ENCODE data around the gene NSMF. TPM values are rescaled to one million over a fixed set of nuclear protein-coding genes. Genes with fewer than 3 reads are reported as not detected.

The NSMF gene
- polyA plus RNA-seq, 1 donor (not counting 4 experiments of a cell fraction or from before 2014, with no cell fraction given), result 29.5 TPM

- no peak overlapping the region for H2AFZ ChIP-seq (ENCODE audit: control insufficient read depth, low read length)
- no peaks in the 10 kb centered on the region for H3K4me1 ChIP-seq (ENCODE audit: control insufficient read depth, extremely low read depth, insufficient read depth, low read length)
- dilution Hi-C loops (cut with MboI; ENCODE audit: extremely low pct_ligation_motif_present, low sequenced_read_pairs), result no loop called here
- H3K9me1 ChIP-seq (ENCODE audit: control insufficient read depth, extremely low read depth, insufficient read depth, low read length), result no peaks in the 10 kb centered on the region
- H3K9me3 ChIP-seq (ENCODE audit: control insufficient read depth, low read depth, low read length), result no peaks in the 10 kb centered on the region
- DNase-seq (ENCODE audit: low read depth, low spot score), result no peak
- no peaks in the 10 kb centered on the region for H3K79me2 ChIP-seq (ENCODE audit: control insufficient read depth, insufficient read depth, low read length)
- H3K36me3 ChIP-seq (ENCODE audit: control insufficient read depth in 2 of 2, extremely low read depth in 1 of 2, insufficient read depth in 2 of 2, low read length in 2 of 2), result no peaks in the 10 kb centered on the region
- no peaks in the 10 kb centered on the region for H4K20me1 ChIP-seq (ENCODE audit: control insufficient read depth, extremely low read depth, insufficient read depth, low read length)
- no peak overlapping the region for H3K9ac ChIP-seq (ENCODE audit: control insufficient read depth, extremely low read depth, insufficient read depth, low read length)
- H3K27ac ChIP-seq (ENCODE audit: control insufficient read depth, insufficient read depth, low read length), result no peak overlapping the region
- no peak for TF ChIP-seq EZH2 (IDR thresholded peaks at IDR 0.05; ENCODE audit: low read length)
- no peak for TF ChIP-seq CTCF (optimal IDR thresholded peaks at IDR 0.05 in 1 of 3, IDR thresholded peaks at IDR 0.05 in 1 of 3, conservative IDR thresholded peaks at IDR 0.05 in 1 of 3; ENCODE audit: extremely low read depth in 1 of 3, insufficient read depth in 2 of 3, low read length in 3 of 3)
- no peak overlapping the region for H3K4me3 ChIP-seq (ENCODE audit: control insufficient read depth in 2 of 3, extremely low read depth in 1 of 3, insufficient read depth in 2 of 3, low read depth in 1 of 3, low read length in 3 of 3)
- H3K4me2 ChIP-seq (ENCODE audit: control insufficient read depth, extremely low read depth, insufficient read depth, low read depth, low read length), result no peak overlapping the region
- no peak for FAIRE-seq
- no peaks in the 10 kb centered on the region for H3K27me3 ChIP-seq (ENCODE audit: control insufficient read depth, extremely low read depth, insufficient read depth, low read length)
These were observed 47.1 kb upstream of the NSMF start for GRCh38 chr9:137506274-137506673.

- no peak overlapping the region for H3K4me2 ChIP-seq (ENCODE audit: control insufficient read depth, extremely low read depth, insufficient read depth, low read depth, low read length)
- no peak for FAIRE-seq
These were observed 46.4 kb upstream of the NSMF start for GRCh38 chr9:137505421-137506140.

More at GRCh38 chr9:137505421-137506140, 46.4 kb upstream of the NSMF start:
- DNase-seq (ENCODE audit: low read depth, low spot score), result no peak
- dilution Hi-C loops (cut with MboI; ENCODE audit: extremely low pct_ligation_motif_present, low sequenced_read_pairs), result no loop called here
- H3K79me2 ChIP-seq (ENCODE audit: control insufficient read depth, insufficient read depth, low read length), result no peaks in the 10 kb centered on the region
- H3K9me1 ChIP-seq (ENCODE audit: control insufficient read depth, extremely low read depth, insufficient read depth, low read length), result no peaks in the 10 kb centered on the region
- no peaks in the 10 kb centered on the region for H3K27me3 ChIP-seq (ENCODE audit: control insufficient read depth, extremely low read depth, insufficient read depth, low read length)
- TF ChIP-seq EZH2 (IDR thresholded peaks at IDR 0.05; ENCODE audit: low read length) (no peak), CTCF (optimal IDR thresholded peaks at IDR 0.05 in 1 of 3, IDR thresholded peaks at IDR 0.05 in 1 of 3, conservative IDR thresholded peaks at IDR 0.05 in 1 of 3; ENCODE audit: extremely low read depth in 1 of 3, insufficient read depth in 2 of 3, low read length in 3 of 3) (no peak)
- H2AFZ ChIP-seq (ENCODE audit: control insufficient read depth, low read length), result no peak overlapping the region
- H3K4me1 ChIP-seq (ENCODE audit: control insufficient read depth, extremely low read depth, insufficient read depth, low read length), result no peaks in the 10 kb centered on the region
- no peaks in the 10 kb centered on the region for H4K20me1 ChIP-seq (ENCODE audit: control insufficient read depth, extremely low read depth, insufficient read depth, low read length)
- no peaks in the 10 kb centered on the region for H3K36me3 ChIP-seq (ENCODE audit: control insufficient read depth in 2 of 2, extremely low read depth in 1 of 2, insufficient read depth in 2 of 2, low read length in 2 of 2)
- no peak overlapping the region for H3K9ac ChIP-seq (ENCODE audit: control insufficient read depth, extremely low read depth, insufficient read depth, low read length)
- H3K4me3 ChIP-seq (ENCODE audit: control insufficient read depth in 2 of 3, extremely low read depth in 1 of 3, insufficient read depth in 2 of 3, low read depth in 1 of 3, low read length in 3 of 3), result no peak overlapping the region
- H3K27ac ChIP-seq (ENCODE audit: control insufficient read depth, insufficient read depth, low read length), result no peak overlapping the region
- no peaks in the 10 kb centered on the region for H3K9me3 ChIP-seq (ENCODE audit: control insufficient read depth, low read depth, low read length)

Data from keratinocyte (primary cell).